Upper lobe of left lung (tissue), 4 donors: ENCODE data around the gene ATG7.

ENCODE experiments used
- CTCF ChIP-seq, 6 experiments: fragments of 450-650 bp in 4 of 6; fragments of 200-600 bp in 2 of 6; sonication (generic) in 2 of 6; IDR thresholded peaks; one replicate each; pipeline ENCODE4 v1.5.1; 2016 to 2019; ENCODE audit warnings: antibody characterized with exemption in 6 of 6
- EP300 ChIP-seq, 4 donors: sonication (generic); formaldehyde crosslinking; IDR thresholded peaks; one replicate each; pipeline ENCODE4 v1.5.1; 2017; ENCODE audit warnings: antibody characterized with exemption in 4 of 4, control low read depth in 2 of 4
- POLR2A ChIP-seq, 4 donors: fragments of 450-650 bp; IDR thresholded peaks; one replicate each; pipeline ENCODE4 v1.5.1; 2016 to 2017; ENCODE audit warnings: antibody characterized with exemption in 4 of 4, mild to moderate bottlenecking in 2 of 4
- POLR2AphosphoS5 ChIP-seq, 2 donors: sonication (generic); formaldehyde crosslinking; IDR thresholded peaks; one replicate each; pipeline ENCODE4 v1.5.1; 2017; ENCODE audit warnings: antibody characterized with exemption in 2 of 2

DNA sequence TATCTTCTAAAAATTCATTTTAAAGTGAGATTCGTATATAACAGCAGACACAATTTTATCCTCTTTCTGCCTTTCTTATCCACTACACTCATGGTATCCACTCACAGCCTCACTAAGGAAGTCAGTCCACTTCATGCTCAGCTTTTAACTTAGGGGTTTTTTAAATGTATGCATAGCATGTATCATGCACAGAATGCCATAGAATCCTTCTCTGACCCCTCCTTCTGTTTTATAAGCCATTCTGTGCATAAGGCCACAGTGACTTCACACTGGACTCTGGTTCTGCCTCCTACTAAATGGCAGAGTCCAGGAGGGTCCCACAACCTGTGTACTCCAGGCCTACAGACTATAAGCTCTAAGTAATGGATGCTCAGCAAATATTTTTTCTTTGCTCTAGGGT, 129.2 kb downstream of the ATG7 start:
- TF ChIP-seq CTCF (IDR thresholded peaks at IDR 0.05), result no peak
- no peak for TF ChIP-seq POLR2A (IDR thresholded peaks at IDR 0.05)
- TF ChIP-seq EP300 (IDR thresholded peaks at IDR 0.05), result no peak
- TF ChIP-seq POLR2AphosphoS5 (IDR thresholded peaks at IDR 0.05), result no peak
